GM12873 (cell line): ENCODE data around the gene PDE6D.

Experiments
- CTCF ChIP-seq: IDR thresholded peaks from 2 replicates; pipeline ENCODE4 v1.5.1; 2012; ENCODE audit warnings: low read depth, mild to moderate bottlenecking, moderate library complexity, low read length, control low read depth; ENCODE audit not compliant: insufficient read depth; ENCODE audit errors: missing control alignments

The PDE6D gene

GRCh38 chr2:231780909-231781797 lies at the start of gene PDE6D:
Gene PDE6D, minus strand, starts transcription at chr2:231781282. Its CDS starts 168 bp downstream, at chr2:231781114.
- no peak for TF ChIP-seq CTCF

- no peak for TF ChIP-seq CTCF
Measured at GRCh38 chr2:231821908-231822307, 40.8 kb upstream of the PDE6D start.

GRCh38 chr2:231820786-231821303 lies 39.8 kb upstream of the PDE6D start:
- TF ChIP-seq CTCF: no peak

GRCh38 chr2:231819447-231820042 lies 38.5 kb upstream of the PDE6D start:
- TF ChIP-seq CTCF: no peak

- TF ChIP-seq CTCF: no peak
Measured at GRCh38 chr2:231816327-231817026, 35.4 kb upstream of the PDE6D start.

GRCh38 chr2:231810905-231811304 lies 29.8 kb upstream of the PDE6D start:
- TF ChIP-seq CTCF: no peak

GRCh38 chr2:231807020-231807419 lies 25.9 kb upstream of the PDE6D start:
- TF ChIP-seq CTCF: no peak
